Cardiac septum (tissue), 1 donor: ENCODE data around the gene FFAR3. TPM values are rescaled to one million over a fixed set of nuclear protein-coding genes. Genes with fewer than 3 reads are reported as not detected.

ENCODE experiments used
- DNase-seq: peaks from one replicate; pipeline ENCODE4 v3.0.0-alpha.2; 2020; ENCODE audit warnings: low spot score
- intact Hi-C: fragments of 100-400 bp; cut with DNase I; formaldehyde crosslinking; loops from one replicate; pipeline ENCODE4 v1.14.0; 2022
- long read RNA-seq: library from polyadenylated mRNA; unstranded; transcript quantifications from one replicate; pipeline ENCODE4 v2.0.0, GENCODE V29; 2021
- total RNA-seq: library from RNA; stranded (reverse); fragmentation: NEBNext Ultra II Directional; extraction: Animal tissue kit (Norgen Biotek cat#: 25700); gene quantifications from one replicate; pipeline ENCODE4 v1.2.1, GENCODE V29; 2021
- donor health status: DM: no; HTN: no; CAD: no.

FFAR3 gene, protein sequence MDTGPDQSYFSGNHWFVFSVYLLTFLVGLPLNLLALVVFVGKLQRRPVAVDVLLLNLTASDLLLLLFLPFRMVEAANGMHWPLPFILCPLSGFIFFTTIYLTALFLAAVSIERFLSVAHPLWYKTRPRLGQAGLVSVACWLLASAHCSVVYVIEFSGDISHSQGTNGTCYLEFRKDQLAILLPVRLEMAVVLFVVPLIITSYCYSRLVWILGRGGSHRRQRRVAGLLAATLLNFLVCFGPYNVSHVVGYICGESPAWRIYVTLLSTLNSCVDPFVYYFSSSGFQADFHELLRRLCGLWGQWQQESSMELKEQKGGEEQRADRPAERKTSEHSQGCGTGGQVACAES
- not detected for total RNA-seq
- long read RNA-seq: 0 reads

DNA sequence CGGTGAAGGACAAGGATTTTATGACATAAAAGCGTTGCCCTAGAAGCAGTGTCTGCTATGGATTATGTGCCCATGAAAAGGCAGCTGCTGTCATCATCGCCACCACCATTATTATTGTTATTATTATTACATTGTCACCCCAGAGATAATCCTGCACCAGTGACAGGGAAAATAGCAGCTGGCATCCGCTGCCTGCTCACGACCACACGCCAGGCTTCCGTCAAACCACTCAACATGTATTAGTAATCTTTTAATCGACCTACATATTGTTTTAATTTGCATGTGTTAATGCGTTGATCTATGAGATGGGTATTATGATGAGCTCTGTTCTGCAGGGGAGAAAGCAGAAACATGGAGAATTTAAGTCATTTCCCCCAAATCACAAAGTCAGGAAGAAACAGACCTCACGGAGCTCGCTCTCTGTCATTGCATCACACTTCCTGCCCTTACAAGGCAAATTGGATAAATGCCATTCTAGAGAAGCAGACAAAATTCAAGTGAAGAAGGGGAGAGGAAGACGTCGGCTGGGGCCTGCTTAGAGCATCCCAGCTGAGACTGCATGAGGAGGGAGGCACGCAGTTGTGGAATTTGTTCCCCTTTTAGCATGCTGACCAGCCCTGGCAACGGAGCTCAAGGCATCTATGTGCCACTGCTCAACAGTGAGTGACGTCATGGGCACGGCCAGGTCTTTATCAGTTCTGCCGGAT is at the start of gene FFAR3:
Gene FFAR3 (plus strand): TSS at position 594 of the 707 bp plus-strand sequence. CDS start 431 bp downstream, outside the sequence.
- intact Hi-C loops: loop anchor here (5.0 kb wide), 1 partner anchor 99 kb away; no protein-coding TSS in a partner anchor
- peak; percentile 76 for DNase-seq

DNA sequence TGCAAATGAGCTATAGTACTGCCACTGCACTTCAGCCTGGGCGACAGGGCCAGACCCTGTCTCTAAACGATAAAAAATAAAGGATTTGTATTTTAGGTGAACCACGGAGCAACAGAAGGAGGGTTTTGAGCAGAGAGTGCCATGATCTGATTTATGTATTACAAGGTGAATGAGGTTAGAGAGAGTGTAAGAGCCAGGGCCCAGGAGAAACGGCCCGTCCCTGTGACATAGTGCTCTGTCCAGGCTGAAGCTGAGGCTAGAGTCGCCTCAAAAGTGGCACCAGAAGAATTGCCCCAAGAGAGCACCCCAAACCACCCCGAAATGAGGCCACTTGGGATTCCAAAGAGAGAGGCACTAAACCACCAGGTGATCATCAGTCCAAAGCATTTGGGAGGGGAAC is 49.4 kb upstream of the FFAR3 start:
- DNase-seq: no peak
- intact Hi-C loops: no loop called here

DNA sequence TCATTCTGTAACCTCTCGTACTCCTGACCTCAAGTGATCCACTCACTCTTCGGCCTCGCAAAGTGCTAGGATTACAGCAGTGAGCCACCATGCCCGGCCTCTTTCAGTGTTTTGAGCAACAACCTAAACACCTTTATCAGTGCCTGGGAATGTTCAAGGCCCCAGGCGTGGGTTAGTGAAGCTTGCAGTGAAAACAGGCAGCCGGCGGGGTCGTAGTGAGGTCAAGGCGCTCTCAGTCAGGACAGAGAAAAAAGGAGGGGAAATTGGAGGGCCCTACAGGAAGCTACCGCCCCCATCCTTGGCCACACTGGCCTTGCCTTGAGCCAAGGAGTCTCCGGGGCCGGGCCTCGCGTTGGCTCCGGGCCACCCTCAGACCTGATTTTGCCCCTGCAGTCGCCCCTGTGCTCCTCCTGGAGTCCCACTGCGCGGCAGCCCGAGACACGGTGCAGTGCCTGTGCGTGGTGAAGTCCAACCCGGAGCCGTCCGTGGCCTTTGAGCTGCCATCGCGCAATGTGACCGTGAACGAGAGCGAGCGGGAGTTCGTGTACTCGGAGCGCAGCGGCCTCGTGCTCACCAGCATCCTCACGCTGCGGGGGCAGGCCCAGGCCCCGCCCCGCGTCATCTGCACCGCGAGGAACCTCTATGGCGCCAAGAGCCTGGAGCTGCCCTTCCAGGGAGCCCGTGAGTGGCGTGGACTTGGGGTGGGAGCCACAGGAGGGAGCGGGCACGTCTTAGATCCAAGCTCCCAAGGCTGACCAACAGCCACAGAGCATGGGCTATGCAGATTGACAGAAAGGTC is 48.6 kb upstream of the FFAR3 start:
- no peak for DNase-seq
- intact Hi-C loops: no loop called here

DNA sequence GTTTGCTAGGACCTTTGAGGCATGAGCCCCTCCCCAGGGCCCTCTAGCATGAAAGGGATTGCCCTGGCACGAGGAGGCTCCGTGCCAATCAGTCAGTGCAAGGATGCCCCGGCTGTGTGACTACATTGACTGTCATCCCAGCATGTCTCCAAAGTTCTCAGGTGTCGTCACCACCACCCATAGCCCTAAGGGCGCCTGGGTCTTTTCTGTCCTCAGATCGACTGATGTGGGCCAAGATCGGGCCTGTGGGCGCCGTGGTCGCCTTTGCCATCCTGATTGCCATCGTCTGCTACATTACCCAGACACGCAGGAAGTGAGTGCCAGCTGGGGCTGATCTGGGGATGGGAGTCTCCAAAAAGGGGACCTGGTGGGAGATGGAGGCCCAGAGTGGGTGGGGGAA is 47.9 kb upstream of the FFAR3 start:
- no peak for DNase-seq
- intact Hi-C loops: no loop called here

DNA sequence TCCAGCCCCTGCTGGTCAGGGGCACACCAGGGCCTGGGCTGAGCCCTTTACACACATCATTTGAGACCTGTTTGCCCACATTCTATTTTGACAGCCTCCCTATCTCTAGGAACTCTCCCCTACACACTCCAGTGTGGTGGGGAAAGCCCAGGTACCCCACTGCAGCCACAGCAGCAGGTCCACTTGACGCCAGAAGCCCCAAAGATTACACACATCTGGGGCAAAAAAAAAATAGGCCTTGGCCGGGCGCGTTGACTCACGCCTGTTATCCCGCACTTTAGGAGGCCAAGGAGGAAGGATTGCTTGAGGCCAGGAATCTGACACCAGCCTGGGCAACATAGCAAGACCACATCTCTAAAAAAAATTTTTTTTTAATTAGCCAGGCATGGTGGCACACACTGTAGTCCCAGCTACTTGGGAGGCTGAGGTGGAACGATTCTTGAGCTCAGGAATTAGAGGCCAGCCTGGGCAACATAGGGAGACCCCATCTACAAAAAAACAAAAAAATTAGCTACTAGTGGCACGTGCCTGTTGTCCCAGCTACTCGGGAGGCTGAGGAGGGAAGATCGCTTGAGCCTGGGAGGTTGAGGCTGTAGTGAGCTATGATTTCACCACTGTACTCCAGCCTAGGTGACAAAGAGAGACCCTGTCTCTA is 47.3 kb upstream of the FFAR3 start:
- intact Hi-C loops: no loop called here
- DNase-seq: no peak

DNA sequence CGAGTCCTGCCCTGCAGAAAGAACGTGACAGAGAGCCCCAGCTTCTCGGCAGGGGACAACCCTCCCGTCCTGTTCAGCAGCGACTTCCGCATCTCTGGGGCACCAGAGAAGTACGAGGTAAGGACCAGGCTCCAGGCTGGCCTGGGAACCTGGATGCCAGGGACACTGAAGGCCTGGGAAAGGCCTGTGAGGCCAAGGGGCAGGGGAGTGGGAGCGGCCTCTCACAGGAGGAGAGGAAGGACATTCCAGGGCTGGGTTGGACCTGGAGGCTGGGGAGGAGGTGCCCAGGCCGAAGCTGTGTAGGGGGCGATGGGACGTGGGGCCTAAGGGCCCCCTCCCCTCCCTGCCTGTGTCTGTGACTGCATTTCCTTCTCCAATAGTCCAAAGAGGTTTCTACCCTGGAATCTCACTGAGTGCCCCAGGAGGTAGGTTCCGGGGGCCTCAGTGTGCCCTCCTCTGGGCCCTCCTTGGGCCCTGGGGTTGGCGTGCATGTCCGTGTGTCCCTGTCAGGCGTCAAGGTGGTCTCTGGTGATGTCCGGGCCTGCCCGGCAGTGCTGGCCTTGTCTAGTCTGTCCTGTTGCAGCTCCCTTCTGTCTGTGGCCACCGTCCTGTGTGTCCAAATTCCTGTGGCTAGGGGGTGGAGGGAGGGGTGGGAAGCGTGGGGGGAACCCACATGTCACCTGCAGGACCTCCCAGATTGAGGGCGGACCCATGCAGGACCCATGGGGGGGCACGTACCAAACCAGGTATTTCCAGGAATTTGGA is 46.2 kb upstream of the FFAR3 start:
- intact Hi-C loops: no loop called here
- no peak for DNase-seq

DNA sequence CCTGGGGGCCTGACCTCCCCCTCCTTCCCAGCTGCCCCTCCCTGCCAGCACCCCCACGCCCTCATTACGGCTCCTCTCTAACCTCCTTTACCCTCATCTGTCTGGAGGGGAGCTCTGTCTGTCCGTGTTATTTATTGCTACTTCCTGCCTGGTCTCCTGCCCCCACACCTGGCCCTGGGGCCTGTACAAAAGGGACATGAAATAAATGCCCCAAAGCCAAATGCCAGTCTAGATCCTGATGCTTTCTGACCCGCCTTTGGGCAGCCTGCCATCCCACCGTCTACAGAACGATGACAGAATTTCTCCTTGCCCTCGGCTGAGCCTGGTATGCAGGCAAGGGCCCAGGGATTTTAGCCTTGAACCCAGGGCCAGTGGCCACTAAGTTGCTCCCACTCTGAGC is 44.7 kb upstream of the FFAR3 start:
- intact Hi-C loops: no loop called here
- DNase-seq: no peak

DNA sequence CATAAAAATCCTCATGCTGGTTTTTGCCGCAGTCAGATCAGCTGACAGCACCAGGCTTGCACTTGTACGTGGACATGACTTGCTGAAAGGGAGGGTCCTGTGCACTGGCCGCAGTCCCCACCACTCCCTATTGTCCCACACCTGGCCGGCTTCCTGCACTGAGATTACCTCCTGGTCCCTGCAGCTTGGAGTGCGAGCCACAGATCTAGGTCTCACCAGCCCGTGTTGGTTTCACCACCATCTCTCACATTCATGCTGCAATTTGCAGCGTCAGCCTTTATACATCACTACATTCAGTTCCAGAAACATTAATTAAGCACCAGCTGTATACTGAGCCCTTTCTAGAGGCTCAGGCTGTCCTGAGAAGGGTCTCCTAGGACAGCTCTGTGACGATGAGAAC is 44.2 kb upstream of the FFAR3 start:
- intact Hi-C loops: no loop called here
- no peak for DNase-seq

DNA sequence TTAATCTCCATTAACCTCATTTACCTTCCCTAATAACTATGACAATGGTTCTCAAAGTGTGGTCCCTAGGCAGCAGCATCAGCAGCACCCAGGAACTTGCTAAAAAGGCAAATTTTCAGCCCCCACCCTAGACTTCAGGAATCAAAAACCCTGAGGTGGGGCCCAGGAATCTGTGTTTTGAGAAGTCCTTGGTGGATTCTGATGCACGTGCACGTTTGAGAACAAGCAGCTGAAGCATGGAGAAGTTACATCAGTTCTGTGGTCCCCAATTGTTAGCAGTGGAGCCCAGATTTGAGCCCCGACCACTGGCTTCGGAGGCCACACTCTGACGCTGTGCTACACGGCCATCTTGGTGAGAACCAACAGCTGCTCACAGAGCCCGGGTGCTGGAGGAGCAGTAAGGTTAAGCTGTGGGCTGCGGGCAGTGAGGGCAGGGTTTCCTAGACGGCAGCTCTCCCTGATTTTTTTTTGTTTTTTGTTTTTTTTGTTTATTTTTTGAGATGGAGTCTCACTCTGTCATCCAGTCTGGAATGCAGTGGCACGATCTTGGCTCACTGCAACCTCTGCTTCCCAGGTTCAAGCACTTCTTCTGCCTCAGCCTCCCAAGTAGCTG is 43.3 kb upstream of the FFAR3 start:
- DNase-seq: no peak
- intact Hi-C loops: no loop called here

DNA sequence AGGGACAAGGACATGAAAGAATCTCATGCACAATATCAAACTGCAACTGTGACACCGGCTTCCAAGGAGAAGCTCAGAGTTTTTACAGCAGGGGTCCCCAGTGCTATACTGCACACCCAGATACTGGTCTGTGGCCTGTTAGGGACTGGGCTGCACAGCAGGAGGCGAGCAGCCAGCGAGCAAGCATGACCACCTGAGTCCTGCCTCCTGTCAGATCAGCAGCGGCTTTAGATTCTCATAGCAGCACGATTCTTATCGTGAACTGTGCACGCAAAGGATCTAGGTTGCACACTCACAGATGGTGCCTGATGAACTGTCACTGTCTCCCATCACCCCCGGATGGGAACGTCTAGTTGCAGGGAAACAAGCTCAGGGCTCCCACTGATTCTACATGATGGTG is 42.4 kb upstream of the FFAR3 start:
- DNase-seq: no peak
- intact Hi-C loops: no loop called here

DNA sequence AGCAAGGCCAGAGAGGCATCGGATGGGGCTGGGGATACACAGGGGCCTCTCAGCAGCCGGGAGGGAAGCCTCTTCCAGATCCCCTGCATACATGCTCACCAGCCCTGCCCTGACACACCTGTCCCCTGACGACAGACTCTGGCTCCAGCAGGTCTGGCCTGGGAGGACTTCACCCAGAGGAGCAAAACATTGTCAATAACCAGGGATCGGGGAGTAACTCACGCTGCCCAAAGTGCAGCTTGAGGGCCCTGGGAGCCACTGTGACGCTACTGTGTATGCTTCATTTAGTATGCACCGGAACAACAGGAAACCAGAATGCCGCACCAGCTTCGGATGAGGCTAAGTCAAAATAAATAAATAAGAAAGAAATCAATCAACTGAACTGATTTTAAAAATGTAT is 41.7 kb upstream of the FFAR3 start:
- intact Hi-C loops: no loop called here
- DNase-seq: no peak

DNA sequence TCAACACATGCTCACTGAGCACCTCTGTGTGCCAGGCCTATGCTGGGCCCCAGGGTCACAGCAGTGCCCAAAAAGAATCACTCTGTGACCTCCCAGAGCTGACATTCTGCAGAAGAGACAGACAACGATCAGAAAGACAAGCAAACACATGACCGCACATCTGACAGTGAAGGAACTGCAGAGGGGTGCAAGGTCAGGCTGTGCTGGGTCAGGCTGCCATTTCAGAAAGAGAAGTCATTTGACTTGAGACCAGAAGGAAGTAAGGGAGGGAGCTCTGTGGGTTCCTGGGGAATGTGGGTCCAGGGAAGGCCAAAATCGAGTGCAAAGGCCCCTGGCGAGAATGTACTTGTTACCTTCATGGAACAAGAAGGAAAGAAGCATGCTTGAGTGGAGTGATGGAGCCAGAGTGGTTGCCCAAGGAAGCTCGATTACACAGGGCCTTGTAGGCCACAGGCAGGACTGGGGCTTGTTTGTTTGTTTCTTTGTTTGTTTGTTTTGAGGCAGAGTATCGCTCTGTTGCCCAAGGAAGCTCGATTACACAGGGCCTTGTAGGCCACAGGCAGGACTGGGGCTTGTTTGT is 40.7 kb upstream of the FFAR3 start:
- no peak for DNase-seq
- intact Hi-C loops: no loop called here

DNA sequence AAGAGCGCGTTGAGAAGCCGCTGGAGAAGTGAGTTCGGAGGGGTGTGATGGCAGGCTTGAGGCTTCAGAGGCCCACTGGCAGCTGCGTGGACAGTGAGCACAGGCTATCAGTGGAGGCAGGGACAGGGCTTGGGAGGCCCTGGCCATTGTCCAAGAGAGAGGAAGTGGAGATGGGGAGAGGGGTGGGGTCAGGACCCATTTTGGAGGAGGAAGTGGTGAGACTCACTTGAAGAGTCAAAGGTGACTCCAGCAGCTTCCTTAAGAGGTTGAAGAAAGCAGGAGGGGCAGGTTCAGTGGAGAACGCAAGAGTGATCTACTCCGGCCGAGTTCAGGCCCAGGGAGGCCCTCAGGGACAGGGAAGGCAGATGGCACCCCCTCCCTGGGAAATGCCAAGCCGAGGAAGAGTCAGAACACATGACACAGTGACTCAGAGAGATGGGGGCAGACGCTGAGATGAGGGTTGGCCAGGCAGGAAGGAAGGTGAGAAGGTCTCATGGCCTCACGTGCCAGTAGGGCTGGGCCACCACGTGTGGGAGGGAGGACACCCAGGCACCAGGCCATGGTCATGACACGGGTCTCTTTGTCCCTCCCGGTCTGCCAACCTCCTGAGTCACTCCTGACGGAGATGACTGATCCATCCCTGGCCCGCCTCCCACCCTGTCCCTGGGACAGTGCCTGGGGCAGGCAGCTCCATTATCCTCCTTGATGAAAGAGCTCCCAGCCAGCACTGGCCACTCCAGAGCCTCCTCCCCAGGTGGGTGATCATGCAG is 39.4 kb upstream of the FFAR3 start:
- intact Hi-C loops: no loop called here
- no peak for DNase-seq

DNA sequence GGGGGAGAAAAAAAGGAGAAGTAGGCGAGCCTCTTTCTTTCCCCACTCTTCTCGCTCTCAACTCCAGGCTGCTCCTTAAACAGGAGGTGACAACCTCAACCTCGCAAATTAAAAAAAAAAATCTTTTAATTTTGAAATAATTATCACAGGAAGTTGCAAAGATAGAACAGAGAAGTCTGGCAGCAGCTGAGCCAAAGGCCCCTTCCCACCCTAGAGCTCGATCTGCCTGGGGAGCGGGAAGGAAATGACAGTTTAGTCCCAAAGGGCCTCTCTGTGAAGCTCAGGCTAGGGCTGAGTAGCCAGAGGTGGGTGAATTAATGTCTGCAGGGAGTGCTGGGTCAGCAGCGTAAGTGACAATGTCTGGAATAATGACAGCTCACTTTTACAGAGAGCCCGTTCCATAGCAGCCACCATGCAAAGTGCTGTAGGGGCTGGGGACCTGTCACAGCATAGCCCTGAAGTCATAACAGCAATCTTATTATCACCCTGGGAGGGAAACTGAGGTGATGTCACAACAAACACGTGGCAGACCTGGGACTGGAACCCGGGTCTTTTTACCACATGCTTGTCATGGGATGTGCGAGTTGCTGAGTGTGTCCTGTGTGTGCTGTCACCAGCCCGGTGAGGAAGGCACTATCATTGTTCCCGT is 38.1 kb upstream of the FFAR3 start:
- intact Hi-C loops: no loop called here
- DNase-seq: no peak

DNA sequence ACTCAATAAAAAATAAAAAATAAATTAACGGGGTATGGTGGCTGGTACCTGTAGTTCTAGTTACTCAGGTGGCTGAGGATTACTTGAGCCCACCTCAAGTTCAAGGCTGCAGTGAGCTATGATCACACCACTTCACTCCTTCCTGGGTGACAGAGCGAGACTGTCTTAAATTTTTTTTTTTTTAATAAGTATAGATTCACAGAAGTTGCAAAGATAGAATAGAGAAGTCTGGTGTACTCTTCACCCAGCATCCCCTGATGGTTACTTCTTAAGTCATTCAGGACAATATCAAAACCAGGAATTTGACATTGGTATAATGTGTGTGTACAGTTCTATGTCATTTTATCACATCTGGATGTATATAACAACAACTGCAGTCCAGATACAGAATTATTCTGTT is 37.0 kb upstream of the FFAR3 start:
- intact Hi-C loops: no loop called here
- no peak for DNase-seq

DNA sequence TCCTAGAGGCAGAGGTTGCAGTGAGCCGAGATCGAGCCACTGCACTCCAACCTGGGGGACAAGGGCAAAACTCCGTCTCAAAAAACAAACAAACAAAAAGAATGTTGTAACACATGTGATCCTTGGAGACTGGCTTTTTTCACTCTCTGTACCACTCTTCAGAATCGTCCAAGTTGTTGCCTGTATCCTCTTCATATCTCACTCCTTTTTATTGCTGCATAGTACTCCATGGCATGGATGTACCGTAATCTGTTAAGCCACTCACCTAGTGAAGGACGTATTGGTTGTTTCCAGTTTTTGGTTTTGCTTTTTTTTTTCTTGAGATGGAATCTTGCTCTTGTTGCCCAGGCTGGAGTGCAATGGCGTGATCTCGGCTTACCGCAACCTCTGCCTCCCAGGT is 36.2 kb upstream of the FFAR3 start:
- no peak for DNase-seq
- intact Hi-C loops: no loop called here

DNA sequence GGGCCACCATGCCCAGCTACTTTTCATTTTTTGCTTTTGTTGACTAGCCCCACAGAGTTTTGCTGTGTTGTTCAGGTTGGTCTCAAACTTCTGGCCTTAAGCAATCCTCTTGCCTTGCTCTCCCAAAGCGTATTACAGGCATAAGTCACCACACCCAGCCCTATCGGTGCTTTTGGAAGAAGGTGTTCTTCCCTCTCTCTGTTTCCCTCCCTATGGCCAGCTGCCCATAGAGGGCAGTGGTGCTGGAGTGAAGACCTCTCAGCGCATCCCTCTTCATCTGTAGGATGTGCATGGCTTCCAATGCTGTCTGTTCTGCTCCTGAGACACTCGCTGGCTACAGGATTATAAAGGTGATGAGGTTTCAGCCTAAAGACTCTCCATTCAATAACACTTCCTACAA is 30.6 kb upstream of the FFAR3 start:
- DNase-seq: no peak
- intact Hi-C loops: no loop called here
